GM19395 (cell line): ENCODE data around the gene FPR1.
"Not testable (repeated sequence)": the region's sequence is repeated elsewhere in the genome, so short reads cannot be mapped to it uniquely, and the experiment has no call there.

ENCODE experiments used
- ATAC-seq: cut with Tn5 transposase; IDR thresholded peaks from one replicate; pipeline ENCODE4 v1.9.1; 2021; ENCODE audit warnings: mild to moderate bottlenecking, moderate library complexity; ENCODE audit not compliant: unreplicated experiment

Gene FPR1

GRCh38 chr19:51738523-51738922 is 13.2 kb downstream of the FPR1 start:
- not testable (repeated sequence) for ATAC-seq

- no peak for ATAC-seq
These were observed 13.8 kb downstream of the FPR1 start for GRCh38 chr19:51737924-51738323.

- no peak for ATAC-seq
These were observed 14.3 kb downstream of the FPR1 start for GRCh38 chr19:51737389-51737788.

- no peak for ATAC-seq
These were observed 15.8 kb downstream of the FPR1 start for GRCh38 chr19:51735759-51736449.

GRCh38 chr19:51733742-51734522 is 17.7 kb downstream of the FPR1 start:
- no peak for ATAC-seq

- ATAC-seq = no peak
These were observed 21.9 kb downstream of the FPR1 start for GRCh38 chr19:51729781-51730180.

GRCh38 chr19:51727349-51727880 is 24.3 kb downstream of the FPR1 start:
- ATAC-seq = no peak

- no peak for ATAC-seq
These were observed 25.6 kb downstream of the FPR1 start for GRCh38 chr19:51726049-51726448.

GRCh38 chr19:51724543-51724942 is 27.1 kb downstream of the FPR1 start:
- ATAC-seq = no peak

- ATAC-seq = no peak
These were observed 29.2 kb downstream of the FPR1 start for GRCh38 chr19:51722492-51722891.

GRCh38 chr19:51721905-51722304 is 29.8 kb downstream of the FPR1 start:
- ATAC-seq = no peak

- no peak for ATAC-seq
These were observed 32.3 kb downstream of the FPR1 start for GRCh38 chr19:51719251-51719988.

GRCh38 chr19:51716925-51717324 is 34.8 kb downstream of the FPR1 start:
- ATAC-seq = no peak

- ATAC-seq = no peak
These were observed 35.8 kb downstream of the FPR1 start for GRCh38 chr19:51715850-51716249.

- no peak for ATAC-seq
These were observed 36.8 kb downstream of the FPR1 start for GRCh38 chr19:51714848-51715247.

- no peak for ATAC-seq
These were observed 38.1 kb downstream of the FPR1 start for GRCh38 chr19:51713319-51714285.

GRCh38 chr19:51712461-51713081 is 39.1 kb downstream of the FPR1 start:
- ATAC-seq = no peak

GRCh38 chr19:51711702-51712101 is 40.0 kb downstream of the FPR1 start:
- no peak for ATAC-seq

- no peak for ATAC-seq
These were observed 41.5 kb downstream of the FPR1 start for GRCh38 chr19:51710163-51710562.

GRCh38 chr19:51709575-51709974 is 42.1 kb downstream of the FPR1 start:
- ATAC-seq = no peak
